HepG2 (cell line): ENCODE data around the gene MYO1B. TPM values are rescaled to one million over a fixed set of nuclear protein-coding genes. Genes with fewer than 3 reads are reported as not detected.

Experiments
- ATF6 ChIP-seq: sonication (generic); formaldehyde crosslinking; conservative IDR thresholded peaks from 2 replicates; pipeline ENCODE4 v1.4.0; 2020; ENCODE audit warnings: missing genetic modification reagents
- DNMT1 ChIP-seq: sonication (generic); formaldehyde crosslinking; IDR thresholded peaks from 2 replicates; pipeline ENCODE4 v1.5.1; 2020; ENCODE audit warnings: mild to moderate bottlenecking, missing genetic modification reagents
- JUND ChIP-seq: sonication (generic); formaldehyde crosslinking; IDR thresholded peaks from 2 replicates; pipeline ENCODE4 v1.8.0; 2022; ENCODE audit warnings: mild to moderate bottlenecking, missing genetic modification reagents
- SNAPC4 ChIP-seq: sonication (generic); formaldehyde crosslinking; IDR thresholded peaks from 2 replicates; pipeline ENCODE4 v1.4.0; 2020; ENCODE audit warnings: mild to moderate bottlenecking, missing genetic modification reagents
- WIZ ChIP-seq: sonication (generic); formaldehyde crosslinking; IDR thresholded peaks from 2 replicates; pipeline ENCODE4 v1.5.1; 2020; ENCODE audit warnings: mild to moderate bottlenecking, missing genetic modification reagents
- ZBTB40 ChIP-seq, 2 experiments: fragments of 450-650 bp in 1 of 2; sonication (generic) in 1 of 2; formaldehyde crosslinking in 1 of 2; IDR thresholded peaks; 2 replicates each; pipeline versions ENCODE4 v1.6.1 to v1.8.0; 2016 to 2022; ENCODE audit warnings: antibody characterized with exemption in 1 of 2, mild to moderate bottlenecking in 1 of 2, missing genetic modification reagents in 1 of 2
- ZGPAT ChIP-seq: IDR thresholded peaks from 2 replicates; pipeline ENCODE4 v1.6.1; 2016; ENCODE audit warnings: mild to moderate bottlenecking
- ZMYM4 ChIP-seq: sonication (generic); formaldehyde crosslinking; IDR thresholded peaks from 2 replicates; pipeline ENCODE4 v1.8.1; 2023; ENCODE audit warnings: mild to moderate bottlenecking, missing genetic modification reagents
- ZNF343 ChIP-seq: sonication (generic); formaldehyde crosslinking; IDR thresholded peaks from 2 replicates; pipeline ENCODE4 v1.4.0; 2020; ENCODE audit warnings: mild to moderate bottlenecking, missing genetic modification reagents
- ZNF552 ChIP-seq: sonication (generic); formaldehyde crosslinking; IDR thresholded peaks from 2 replicates; pipeline ENCODE4 v1.9.0; 2022; ENCODE audit warnings: missing genetic modification reagents, mild to moderate bottlenecking, borderline replicate concordance
- polyA plus RNA-seq, 8 experiments: library from polyadenylated mRNA; depleted of rRNA in 3 of 8; stranded (reverse) in 7 of 8; unstranded in 1 of 8; fragments of >200 nt; fragmentation: Illumina TruSeq in 4 of 8; extraction: Trizol in 4 of 8; gene quantifications; 2 replicates each; pipeline versions ENCODE4 v1.2.1 to v1.2.3, GENCODE V29; 2011 to 2016; ENCODE audit warnings: low read depth in 4 of 8, missing spikeins in 1 of 8, mixed read lengths in 1 of 8; ENCODE audit not compliant: insufficient read depth in 1 of 8
- total RNA-seq, 5 experiments: library from RNA; depleted of rRNA; stranded (reverse); fragments of >200 nt; fragmentation: Illumina TruSeq; extraction: Trizol; gene quantifications; 2 replicates each; pipeline ENCODE4 v1.2.3, GENCODE V29; 2016; ENCODE audit warnings: low read depth in 1 of 5

Gene MYO1B
- total and polyA plus RNA-seq, 2 of the 13 experiments (the other 11 are each of a cell fraction or from before 2014, with no cell fraction given): 36.9 to 89.8 TPM

GRCh38 chr2:191247381-191248057 lies 2.3 kb downstream of the MYO1B start (continued):
- 0 out of 2 replicates have a peak, but pooled peaks have one; percentile 54 for TF ChIP-seq SNAPC4 (CRISPR knock-in tag)
- TF ChIP-seq ZMYM4: peak; percentile 90
- no peak for TF ChIP-seq ZNF552 (CRISPR knock-in tag)
- no peak for TF ChIP-seq DNMT1 (CRISPR knock-in tag)
- TF ChIP-seq WIZ: no peak
- TF ChIP-seq JUND (CRISPR knock-in tag): peak; percentile 97
- TF ChIP-seq ATF6 (CRISPR knock-in tag): no peak
- no peak for TF ChIP-seq ZNF343
- TF ChIP-seq ZGPAT (CRISPR knock-in tag): peak; percentile 71
- no peak for TF ChIP-seq ZBTB40 (IDR thresholded peaks at IDR 0.05)
- no peak; the same call in 1 of the 2 replicates for TF ChIP-seq ZBTB40 (CRISPR knock-in tag; IDR thresholded peaks at IDR 0.05)
